Esophagus mucosa (tissue), 1 donor: ENCODE results near the gene THSD4. TPM values are rescaled to one million over a fixed set of nuclear protein-coding genes. Genes with fewer than 3 reads are reported as not detected.

Source experiments
- ATAC-seq: fragments of 200-7000 bp; cut with Tn5 transposase; one replicate; pipeline ENCODE4 v1.9.1; 2020
- total RNA-seq: library from RNA; stranded (reverse); gene quantifications from one replicate; pipeline ENCODE4 v1.2.4, GENCODE V29; 2023
- donor health status: DM: yes; HTN: yes; CAD: no.

The THSD4 gene
- 121 TPM for total RNA-seq

- ATAC-seq = peak; percentile 73
Measured at GRCh38 chr15:71114887-71115566, at the start of gene THSD4. TSS of gene THSD4 (plus strand) at chr15:71115471.

- ATAC-seq = peak; percentile 83
Measured at GRCh38 chr15:71066983-71067382, 48.3 kb upstream of the THSD4 start.

DNA sequence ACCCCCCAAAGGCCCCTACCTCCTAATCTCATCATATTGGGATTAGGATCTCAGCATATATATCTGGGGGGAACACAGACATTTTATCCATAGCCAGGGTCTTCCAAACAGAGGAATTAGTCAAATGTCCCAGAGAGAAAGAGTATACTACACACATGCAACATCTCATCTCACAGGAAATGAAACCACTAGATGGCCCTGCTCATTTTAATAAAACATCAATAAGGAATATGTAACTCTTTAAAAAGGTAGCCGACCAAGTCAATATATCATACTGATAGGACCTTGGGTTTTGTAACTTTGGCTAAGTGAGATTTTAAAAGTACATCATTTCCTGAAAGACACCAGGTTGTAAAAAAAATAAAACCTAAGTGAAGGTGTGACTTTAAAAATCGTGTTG is 45.6 kb upstream of the THSD4 start:
- ATAC-seq = no peak

- ATAC-seq = no peak
Measured at GRCh38 chr15:71071529-71071928, 43.7 kb upstream of the THSD4 start.

DNA sequence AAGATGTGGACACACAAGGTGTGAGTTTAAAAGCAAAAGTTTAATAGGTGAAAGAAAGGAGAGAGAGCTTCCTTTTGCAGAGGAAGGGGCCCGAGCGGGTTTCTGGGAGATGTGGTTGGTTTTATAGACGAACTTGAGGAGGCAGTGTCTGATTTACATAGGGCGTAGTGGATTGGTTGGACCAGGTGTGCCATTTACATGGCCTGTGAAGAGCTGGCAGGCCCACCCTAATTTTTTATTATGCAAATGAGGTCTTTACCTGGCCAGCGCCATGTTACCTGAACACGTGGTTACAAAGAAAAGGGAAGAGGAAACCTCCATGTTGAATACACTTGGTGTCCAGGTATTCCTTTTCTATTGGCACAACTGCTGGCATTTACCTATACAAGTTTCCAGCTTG is 42.8 kb upstream of the THSD4 start:
- ATAC-seq = no peak

DNA sequence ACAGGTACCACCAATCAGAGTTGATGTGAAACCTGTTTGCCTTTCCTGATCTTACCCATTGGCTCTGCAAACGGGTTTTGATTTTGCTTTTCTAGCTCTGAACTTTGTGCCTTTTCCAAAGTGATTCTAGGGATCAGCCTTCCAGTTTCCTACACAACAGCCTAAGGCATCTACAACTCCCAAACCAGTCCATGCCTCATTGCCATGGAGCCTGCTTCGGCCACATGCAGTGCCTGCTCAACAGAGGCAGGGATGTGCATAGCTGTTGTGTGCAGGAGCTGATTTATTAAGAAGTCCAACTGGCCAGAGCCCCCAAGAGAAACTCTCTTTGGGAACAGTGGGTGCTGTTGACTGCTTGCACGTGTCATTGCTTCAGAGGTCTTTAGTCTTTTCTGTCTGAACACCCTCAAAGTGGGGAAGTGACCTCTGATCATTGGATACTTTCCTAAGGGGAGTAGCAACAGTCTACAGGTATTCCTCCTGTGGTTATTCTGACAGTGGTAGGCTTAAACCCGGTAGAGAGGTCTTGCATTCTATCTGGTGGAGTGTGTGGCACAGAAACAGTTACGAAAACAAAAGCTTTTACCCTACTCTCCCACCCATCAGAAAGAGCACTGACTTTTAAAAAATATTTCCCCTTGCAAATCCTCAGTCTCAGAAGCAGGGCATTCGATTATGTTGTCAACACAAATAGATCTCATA is 36.6 kb upstream of the THSD4 start:
- no peak for ATAC-seq

- peak; percentile 67 for ATAC-seq
Measured at GRCh38 chr15:71079208-71080044, 35.8 kb upstream of the THSD4 start.

- peak; percentile 71 for ATAC-seq
Measured at GRCh38 chr15:71080166-71080565, 35.1 kb upstream of the THSD4 start.

DNA sequence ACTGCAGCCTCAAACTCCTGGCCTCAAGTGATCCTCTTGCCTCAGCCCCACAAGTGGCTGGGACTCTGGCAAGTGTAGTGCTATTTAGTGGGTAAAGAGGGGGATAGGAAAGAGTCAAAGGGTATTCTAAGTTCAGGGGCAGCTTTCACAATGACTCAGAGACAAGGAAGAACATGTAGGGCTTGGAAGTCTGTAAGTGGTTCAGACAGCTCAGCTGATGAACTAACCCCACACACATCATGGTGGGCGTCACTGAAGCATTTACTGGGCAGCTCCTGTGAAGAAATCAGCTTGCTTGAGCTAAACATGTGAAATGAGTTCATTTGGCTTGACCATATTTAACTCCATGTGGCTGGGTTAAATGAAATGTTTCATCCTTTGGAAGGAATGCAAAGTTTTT is 34.6 kb upstream of the THSD4 start:
- ATAC-seq = peak; percentile 70

GRCh38 chr15:71082803-71083202 is 32.5 kb upstream of the THSD4 start:
- ATAC-seq = no peak

GRCh38 chr15:71083349-71083748 is 31.9 kb upstream of the THSD4 start:
- ATAC-seq = no peak

- ATAC-seq = no peak
Measured at GRCh38 chr15:71084264-71084663, 31.0 kb upstream of the THSD4 start.

- no peak for ATAC-seq
Measured at GRCh38 chr15:71085809-71086208, 29.5 kb upstream of the THSD4 start.

DNA sequence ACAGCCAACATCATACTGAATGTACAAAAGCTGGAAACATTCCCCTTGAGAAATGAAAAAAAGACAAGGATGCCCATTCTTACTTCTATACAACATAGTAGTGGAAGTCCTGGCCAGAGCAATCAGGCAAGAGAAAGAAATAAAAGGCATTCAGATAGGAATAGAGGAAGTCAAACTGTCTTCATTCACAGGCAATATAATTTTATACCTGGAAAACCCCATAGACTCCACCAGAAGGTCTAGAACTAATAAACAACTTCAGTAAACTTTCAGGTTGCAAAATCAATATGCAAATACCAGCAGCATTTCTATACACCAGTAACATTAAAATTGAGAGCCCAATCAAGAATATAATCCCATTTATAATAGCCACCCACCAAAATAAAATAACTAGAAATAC is 27.1 kb upstream of the THSD4 start:
- no peak for ATAC-seq

GRCh38 chr15:71088683-71089082 is 26.6 kb upstream of the THSD4 start:
- ATAC-seq = no peak

DNA sequence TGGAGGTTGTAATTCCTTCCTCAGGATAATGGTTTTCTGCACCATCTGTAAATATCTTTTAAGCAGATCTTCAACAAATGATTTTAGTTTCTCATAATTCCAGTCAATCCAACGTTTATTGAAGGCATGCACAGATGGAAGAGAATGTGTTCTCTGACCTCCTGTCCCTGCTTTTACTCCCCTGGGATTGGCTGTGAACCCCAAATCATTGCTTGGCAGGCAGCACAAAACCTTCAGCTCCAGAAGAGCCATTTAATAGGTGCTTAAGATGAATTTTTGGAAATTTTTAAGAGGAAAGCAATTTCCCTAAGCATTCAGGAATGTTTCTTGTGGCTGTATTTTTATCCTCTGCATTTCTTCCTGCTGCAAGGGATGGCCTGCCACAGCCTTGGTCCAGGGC is 25.5 kb upstream of the THSD4 start:
- ATAC-seq = no peak

- ATAC-seq = no peak
Measured at GRCh38 chr15:71091601-71092000, 23.7 kb upstream of the THSD4 start.

DNA sequence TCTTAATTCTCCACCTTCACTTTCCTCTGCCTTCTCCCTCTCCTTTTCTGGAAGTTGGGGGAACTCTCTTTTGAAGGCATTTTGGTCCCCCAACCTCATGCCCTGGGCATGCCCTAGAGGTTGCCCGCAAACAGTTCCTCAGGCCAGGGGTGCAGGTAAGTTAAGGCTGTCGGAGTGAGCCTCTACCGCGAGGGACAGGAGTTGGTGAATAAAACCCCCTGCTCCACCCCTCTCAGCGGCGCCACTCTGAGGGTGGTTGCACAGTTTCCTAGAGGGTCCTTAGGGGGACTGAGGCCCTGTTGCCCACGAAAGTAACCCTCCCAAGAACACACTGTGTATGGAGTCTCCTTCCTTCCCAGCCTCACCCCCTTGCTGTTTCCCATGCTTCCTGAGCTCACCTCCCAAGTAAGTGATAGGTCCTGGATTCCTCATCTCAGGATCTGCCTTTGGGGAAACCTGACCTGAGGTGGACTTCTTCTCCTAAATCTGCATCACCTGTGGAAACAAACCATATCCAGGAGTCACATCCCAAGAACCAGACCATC is 23.1 kb upstream of the THSD4 start:
- no peak for ATAC-seq

GRCh38 chr15:71093054-71094024 is 21.9 kb upstream of the THSD4 start:
- peak; percentile 96 for ATAC-seq

GRCh38 chr15:71094137-71094536 is 21.1 kb upstream of the THSD4 start:
- no peak for ATAC-seq

GRCh38 chr15:71096676-71097075 is 18.6 kb upstream of the THSD4 start:
- peak; percentile 70 for ATAC-seq

DNA sequence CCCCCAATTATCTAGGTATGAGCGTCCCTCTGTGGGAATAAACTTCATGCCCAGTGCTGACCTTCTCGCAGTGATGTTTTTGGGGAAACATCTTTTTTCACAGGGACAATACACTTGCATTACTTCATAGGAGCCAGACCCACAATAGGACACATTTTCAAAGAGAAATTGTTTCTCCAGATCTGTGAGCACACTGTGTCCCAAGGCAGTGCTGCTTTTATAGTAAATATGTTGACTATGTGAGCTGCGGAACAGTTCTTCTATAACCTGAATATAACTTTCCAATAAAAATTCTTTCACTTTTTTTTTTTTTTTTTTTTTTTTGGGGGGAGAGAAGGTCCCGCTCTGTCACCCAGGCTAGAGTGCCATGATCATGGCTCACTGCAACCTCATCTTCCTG is 17.4 kb upstream of the THSD4 start:
- no peak for ATAC-seq
